Fibroblast of skin of left quadriceps (primary cell): ENCODE results near the gene MRPS16.

Experiments used
- DNase-seq, 2 experiments: peaks; one replicate each; pipeline ENCODE4 v3.0.0-alpha.2; 2013; ENCODE audit warnings: low read depth in 2 of 2

Gene MRPS16

GRCh38 chr10:73239908-73240307 lies 12.5 kb downstream of the MRPS16 start:
- DNase-seq, result no peak

GRCh38 chr10:73238990-73239566 lies 13.4 kb downstream of the MRPS16 start:
- no peak for DNase-seq

- DNase-seq, result no peak
Measured at GRCh38 chr10:73234695-73235094, 17.7 kb downstream of the MRPS16 start.

- no peak for DNase-seq
Measured at GRCh38 chr10:73233883-73234282, 18.6 kb downstream of the MRPS16 start.

GRCh38 chr10:73232887-73233286 lies 19.6 kb downstream of the MRPS16 start:
- DNase-seq, result no peak

GRCh38 chr10:73229567-73229966 lies 22.9 kb downstream of the MRPS16 start:
- DNase-seq, result no peak

GRCh38 chr10:73228247-73228646 lies 24.2 kb downstream of the MRPS16 start:
- DNase-seq, result no peak

GRCh38 chr10:73226663-73227062 lies 25.8 kb downstream of the MRPS16 start:
- no peak for DNase-seq

GRCh38 chr10:73225518-73225917 lies 26.9 kb downstream of the MRPS16 start:
- DNase-seq, result no peak

- DNase-seq, result no peak
Measured at GRCh38 chr10:73220989-73221388, 31.5 kb downstream of the MRPS16 start.

- DNase-seq, result no peak
Measured at GRCh38 chr10:73219384-73219783, 33.1 kb downstream of the MRPS16 start.

GRCh38 chr10:73218431-73219191 lies 33.8 kb downstream of the MRPS16 start:
- no peak for DNase-seq

- no peak for DNase-seq
Measured at GRCh38 chr10:73217628-73218027, 34.8 kb downstream of the MRPS16 start.

GRCh38 chr10:73215749-73216148 lies 36.7 kb downstream of the MRPS16 start:
- DNase-seq, result no peak

- DNase-seq, result no peak
Measured at GRCh38 chr10:73211106-73211811, 41.2 kb downstream of the MRPS16 start.

GRCh38 chr10:73210395-73211105 lies 41.9 kb downstream of the MRPS16 start:
- DNase-seq, result no peak

GRCh38 chr10:73209705-73210104 lies 42.7 kb downstream of the MRPS16 start:
- peak in 1 of 2 experiments; percentile 0 for DNase-seq

- DNase-seq, result no peak
Measured at GRCh38 chr10:73207883-73208282, 44.6 kb downstream of the MRPS16 start.

GRCh38 chr10:73206385-73206784 lies 46.1 kb downstream of the MRPS16 start:
- no peak for DNase-seq

GRCh38 chr10:73205890-73206289 lies 46.6 kb downstream of the MRPS16 start:
- DNase-seq, result no peak

GRCh38 chr10:73205081-73205480 lies 47.4 kb downstream of the MRPS16 start:
- DNase-seq, result no peak
